DND-41 (cell line): Measurements from ENCODE around the gene PRKCE.
"Not testable (repeated sequence)": the region's sequence is repeated elsewhere in the genome, so short reads cannot be mapped to it uniquely, and the experiment has no call there.

Source experiments
- ATAC-seq: fragments of 200-7000 bp; cut with Tn5 transposase; 3 replicates; pipeline ENCODE4 v1.9.1; 2021; ENCODE audit warnings: low read depth; ENCODE audit not compliant: insufficient read depth
- DNase-seq: peaks from one replicate; pipeline ENCODE4 v3.0.0-alpha.2; 2020
- H2AFZ ChIP-seq: 2 replicates; pipeline ENCODE4 v1.6.0; 2012; ENCODE audit warnings: low read depth, low read length
- H3K27ac ChIP-seq: 2 replicates; pipeline ENCODE4 v1.5.1; 2012; ENCODE audit warnings: low read length, inconsistent platforms
- H3K27me3 ChIP-seq: fragments of 200-600 bp; sonication (generic); 2 replicates; pipeline ENCODE4 v1.6.0; 2012; ENCODE audit warnings: low read length, mild to moderate bottlenecking, inconsistent platforms; ENCODE audit not compliant: insufficient read depth, poor library complexity
- H3K36me3 ChIP-seq: 2 replicates; pipeline ENCODE4 v1.5.1; 2012; ENCODE audit warnings: low read length, inconsistent platforms; ENCODE audit not compliant: insufficient read depth
- H3K4me1 ChIP-seq: 2 replicates; pipeline ENCODE4 v1.5.1; 2012; ENCODE audit warnings: mild to moderate bottlenecking, low read length; ENCODE audit not compliant: insufficient read depth
- H3K4me2 ChIP-seq: 2 replicates; pipeline ENCODE4 v1.6.0; 2012; ENCODE audit warnings: mild to moderate bottlenecking, moderate library complexity, low read length, inconsistent platforms; ENCODE audit not compliant: insufficient read depth
- H3K4me3 ChIP-seq, 2 experiments: fragments of 200-600 bp in 1 of 2; shearing (Covaris generic) in 1 of 2; 2 replicates each; pipeline ENCODE4 v1.5.1; 2012 to 2016; ENCODE audit warnings: inconsistent platforms in 2 of 2, low read length in 2 of 2, mild to moderate bottlenecking in 2 of 2, low read depth in 1 of 2, moderate library complexity in 1 of 2
- H3K79me2 ChIP-seq: 2 replicates; pipeline ENCODE4 v1.6.0; 2012; ENCODE audit warnings: low read length, inconsistent platforms; ENCODE audit not compliant: insufficient read depth
- H3K9ac ChIP-seq: 2 replicates; pipeline ENCODE4 v1.6.0; 2012; ENCODE audit warnings: low read depth, mild to moderate bottlenecking, inconsistent platforms, low read length, moderate library complexity
- H3K9me3 ChIP-seq: 2 replicates; pipeline ENCODE4 v1.5.1; 2012; ENCODE audit warnings: low read length, moderate library complexity, mild to moderate bottlenecking, inconsistent platforms; ENCODE audit not compliant: insufficient read depth, severe bottlenecking
- H4K20me1 ChIP-seq: 2 replicates; pipeline ENCODE4 v1.6.0; 2012; ENCODE audit warnings: low read length; ENCODE audit not compliant: insufficient read depth
- CTCF ChIP-seq: IDR thresholded peaks from 2 replicates; pipeline ENCODE4 v1.5.1; 2012; ENCODE audit warnings: borderline replicate concordance, low read length, moderate library complexity, mild to moderate bottlenecking; ENCODE audit not compliant: poor library complexity, severe bottlenecking; ENCODE audit errors: extremely low read depth
- EZH2 ChIP-seq: IDR thresholded peaks from 3 replicates; pipeline ENCODE4 v1.6.1; 2012; ENCODE audit warnings: borderline replicate concordance, low read depth, mild to moderate bottlenecking, moderate library complexity, low read length, inconsistent platforms; ENCODE audit not compliant: severe bottlenecking

Gene PRKCE

GRCh38 chr2:45715601-45716379 is 64.3 kb downstream of the PRKCE start:
- H3K9ac ChIP-seq: no peak overlapping the region

DNA sequence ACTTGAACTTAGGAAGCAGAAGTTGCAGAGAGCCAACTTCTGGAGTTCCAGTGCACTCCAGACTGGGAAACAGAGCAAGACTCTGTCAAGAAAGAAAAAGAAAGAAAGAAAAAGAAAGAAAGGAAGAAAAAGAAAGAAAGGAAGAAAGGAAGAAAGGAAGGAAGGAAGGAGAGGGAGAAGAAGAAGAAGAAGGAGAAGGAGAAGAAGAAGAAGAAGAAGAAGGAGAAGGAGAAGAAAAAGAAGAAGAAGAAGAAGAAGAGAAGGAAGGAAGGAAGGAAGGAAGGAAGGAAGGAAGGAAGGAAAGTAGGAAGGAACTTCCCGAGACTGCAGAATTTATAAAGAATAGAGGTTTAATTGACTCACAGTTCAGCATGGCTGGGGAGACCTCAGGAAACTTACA is 65.0 kb downstream of the PRKCE start:
- H3K4me2 ChIP-seq, H3K9me3 ChIP-seq, H3K79me2 ChIP-seq, H4K20me1 ChIP-seq, DNase-seq, H3K9ac ChIP-seq, ATAC-seq, H3K36me3 ChIP-seq, H3K27ac ChIP-seq, H3K4me3 ChIP-seq, H3K27me3 ChIP-seq, H3K4me1 ChIP-seq, H2AFZ ChIP-seq: not testable (repeated sequence)

More at GRCh38 chr2:45715601-45716379, 64.3 kb downstream of the PRKCE start:
- Histone ChIP-seq H2AFZ (no peak overlapping the region), H3K27me3 (no peaks in the 10 kb centered on the region), H3K79me2 (no peaks in the 10 kb centered on the region), H3K4me2 (no peak overlapping the region), H3K27ac (no peak overlapping the region), H3K4me3 (no peak overlapping the region), H4K20me1 (peaks cover 4% of the 10 kb centered on the region; the same call in 1 of the 2 replicates), H3K4me1 (no peaks in the 10 kb centered on the region), H3K36me3 (no peaks in the 10 kb centered on the region), H3K9me3 (no peaks in the 10 kb centered on the region)
- TF ChIP-seq EZH2: no peak
- no peak for TF ChIP-seq CTCF
- ATAC-seq: no peak
- no peak for DNase-seq

GRCh38 chr2:45716915-45717314 is 65.4 kb downstream of the PRKCE start:
- peaks cover 4% of the 10 kb centered on the region; the same call in 1 of the 2 replicates for H4K20me1 ChIP-seq
- ATAC-seq: no peak
- no peak overlapping the region for H3K4me3 ChIP-seq
- DNase-seq: no peak
- H3K4me2 ChIP-seq: no peak overlapping the region
- no peak overlapping the region for H2AFZ ChIP-seq
- no peak overlapping the region for H3K27ac ChIP-seq
- no peaks in the 10 kb centered on the region for H3K36me3 ChIP-seq
- no peaks in the 10 kb centered on the region for H3K9me3 ChIP-seq
- H3K4me1 ChIP-seq: no peaks in the 10 kb centered on the region
- no peak for TF ChIP-seq CTCF
- no peak for TF ChIP-seq EZH2
- no peaks in the 10 kb centered on the region for H3K27me3 ChIP-seq
- H3K79me2 ChIP-seq: no peaks in the 10 kb centered on the region
- no peak overlapping the region for H3K9ac ChIP-seq

DNA sequence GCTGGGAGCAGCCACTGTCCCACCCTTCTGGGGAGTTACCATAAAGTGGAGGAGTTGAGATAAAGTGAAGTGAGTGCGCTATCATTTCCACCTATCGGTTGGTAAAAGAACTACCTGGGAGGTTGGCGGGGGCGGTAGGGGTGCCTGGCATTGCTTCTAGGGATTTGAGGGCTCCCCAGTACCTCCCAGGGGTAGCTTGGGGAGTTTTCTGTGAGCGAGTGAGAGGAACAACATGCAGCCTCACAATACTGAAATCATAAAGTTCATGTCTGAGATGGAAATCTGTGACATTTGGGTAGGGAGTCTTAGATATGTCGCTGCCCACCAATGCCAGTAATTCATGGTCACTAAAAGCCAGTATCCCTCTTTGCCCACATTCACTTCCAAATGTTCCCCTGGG is 68.7 kb downstream of the PRKCE start:
- no peaks in the 10 kb centered on the region for H3K36me3 ChIP-seq
- H3K4me2 ChIP-seq: no peak overlapping the region
- no peak overlapping the region for H3K4me3 ChIP-seq
- DNase-seq: no peak
- no peaks in the 10 kb centered on the region for H3K4me1 ChIP-seq
- H3K27me3 ChIP-seq: no peaks in the 10 kb centered on the region
- no peak for TF ChIP-seq CTCF
- TF ChIP-seq EZH2: no peak
- peaks cover 4% of the 10 kb centered on the region; the same call in 1 of the 2 replicates for H4K20me1 ChIP-seq
- H3K9me3 ChIP-seq: no peaks in the 10 kb centered on the region
- no peak overlapping the region for H2AFZ ChIP-seq
- no peak overlapping the region for H3K9ac ChIP-seq
- H3K27ac ChIP-seq: no peak overlapping the region
- H3K79me2 ChIP-seq: 0 out of 2 replicates have a peak, but pooled peaks cover 2% of the 10 kb centered on the region
- ATAC-seq: no peak
